PC-3 (cell line): Measurements from ENCODE around the gene NMUR2.

ENCODE experiments used
- CTCF ChIP-seq: fragments of 300-600 bp; sonication (generic); conservative IDR thresholded peaks from 2 replicates; pipeline ENCODE4 v1.5.1; 2017; ENCODE audit warnings: antibody characterized with exemption, low read depth, mild to moderate bottlenecking, low read length
- EZH2 ChIP-seq: fragments of 300-600 bp; sonication (generic); IDR thresholded peaks from one replicate; pipeline ENCODE4 v1.6.1; 2017; ENCODE audit warnings: antibody characterized with exemption, mild to moderate bottlenecking, low read length; ENCODE audit not compliant: unreplicated experiment
- EZH2phosphoT487 ChIP-seq: fragments of 300-600 bp; sonication (generic); IDR thresholded peaks from 2 replicates; pipeline ENCODE4 v1.6.1; 2018; ENCODE audit warnings: mild to moderate bottlenecking, antibody characterized with exemption, low read length, borderline replicate concordance

GRCh38 chr5:152422081-152422480 is 17.0 kb upstream of the NMUR2 start:
- no peak for TF ChIP-seq CTCF
- TF ChIP-seq EZH2: no peak
- no peak for TF ChIP-seq EZH2phosphoT487
